ENCODE measurements around the gene NPRL2.

The NPRL2 gene

GRCh38 chr3:50300681-50301254, 49.8 kb downstream of the NPRL2 start:
- no peaks in the 10 kb centered on the region for H3K36me3 Mint-ChIP-seq
- H3K4me3 Mint-ChIP-seq = peak overlapping the region; percentile 97
- peaks cover 26% of the 10 kb centered on the region for H3K4me1 Mint-ChIP-seq (ENCODE audit: low read depth)

GRCh38 chr3:50299929-50300680, 50.5 kb downstream of the NPRL2 start:
- no peaks in the 10 kb centered on the region for H3K36me3 Mint-ChIP-seq
- no peaks in the 10 kb centered on the region for H3K27me3 Mint-ChIP-seq
- H3K4me3 Mint-ChIP-seq = peak overlapping the region; percentile 97
- peak overlapping the region; percentile 98 for H3K27ac Mint-ChIP-seq
- no peaks in the 10 kb centered on the region for H3K9me3 Mint-ChIP-seq (ENCODE audit: low read depth)
- peaks cover 26% of the 10 kb centered on the region for H3K4me1 Mint-ChIP-seq (ENCODE audit: low read depth)

More at GRCh38 chr3:50300681-50301254, 49.8 kb downstream of the NPRL2 start:
- peak overlapping the region; percentile 98 for H3K27ac Mint-ChIP-seq
- no peaks in the 10 kb centered on the region for H3K27me3 Mint-ChIP-seq
- no peaks in the 10 kb centered on the region for H3K9me3 Mint-ChIP-seq (ENCODE audit: low read depth)

- Mint-ChIP-seq H3K4me1 (ENCODE audit: low read depth) (peaks cover 24% of the 10 kb centered on the region), H3K27me3 (no peaks in the 10 kb centered on the region), H3K4me3 (peak overlapping the region; percentile 97), H3K27ac (peak overlapping the region; percentile 98), H3K9me3 (ENCODE audit: low read depth) (no peaks in the 10 kb centered on the region), H3K36me3 (no peaks in the 10 kb centered on the region)
These were observed 51.0 kb downstream of the NPRL2 start for GRCh38 chr3:50299638-50299928.

- Mint-ChIP-seq H3K27ac (peak within 1 kb of the TSS; percentile 98), H3K9me3 (ENCODE audit: low read depth) (no peaks in the 10 kb centered on the region), H3K4me3 (peak within 1 kb of the TSS; percentile 97), H3K36me3 (no peaks in the 10 kb centered on the region), H3K4me1 (ENCODE audit: low read depth) (peaks cover 22% of the 10 kb centered on the region), H3K27me3 (no peaks in the 10 kb centered on the region)
These were observed 51.5 kb downstream of the NPRL2 start, which contains the start of the genes HYAL3 and NAA80 for GRCh38 chr3:50298836-50299637. Gene HYAL3 (minus strand): TSS chr3:50299405. CDS start chr3:50295602, 3,803 bp downstream. Gene NAA80 (minus strand): TSS chr3:50299405. CDS start chr3:50297463, 1,942 bp downstream.

GRCh38 chr3:50297896-50298725, 52.5 kb downstream of the NPRL2 start:
- no peaks in the 10 kb centered on the region for H3K36me3 Mint-ChIP-seq
- H3K4me1 Mint-ChIP-seq (ENCODE audit: low read depth) = peaks cover 23% of the 10 kb centered on the region
- H3K4me3 Mint-ChIP-seq = peak overlapping the region; percentile 97

GRCh38 chr3:50297384-50297775, 53.2 kb downstream of the NPRL2 start:
- no peaks in the 10 kb centered on the region for H3K36me3 Mint-ChIP-seq
- H3K27me3 Mint-ChIP-seq = no peaks in the 10 kb centered on the region
- H3K4me3 Mint-ChIP-seq = peak overlapping the region; percentile 97
- H3K9me3 Mint-ChIP-seq (ENCODE audit: low read depth) = no peaks in the 10 kb centered on the region
- no peak overlapping the region for H3K27ac Mint-ChIP-seq
- H3K4me1 Mint-ChIP-seq (ENCODE audit: low read depth) = peaks cover 29% of the 10 kb centered on the region

More at GRCh38 chr3:50297896-50298725, 52.5 kb downstream of the NPRL2 start:
- Mint-ChIP-seq H3K9me3 (ENCODE audit: low read depth) (no peaks in the 10 kb centered on the region), H3K27ac (peak overlapping the region; percentile 68), H3K27me3 (no peaks in the 10 kb centered on the region)
